ENCODE measurements around the gene CBX1. TPM values are rescaled to one million over a fixed set of nuclear protein-coding genes. Genes with fewer than 3 reads are reported as not detected.

The CBX1 gene
- total and polyA plus RNA-seq, 10 of the 15 experiments (the other 5 are each of a cell fraction or from before 2014, with no cell fraction given) = 11.8 to 99.2 (median 43.5) TPM

GRCh38 chr17:48054238-48055185 is 46.8 kb downstream of the CBX1 start (continued):
- TF ChIP-seq POLR2AphosphoS2 (IDR thresholded peaks at IDR 0.05; ENCODE audit: low read depth, low read length) = no peak
- no peak for TF ChIP-seq BCL11A (IDR thresholded peaks at IDR 0.05; ENCODE audit: low read depth, low read length)
- TF ChIP-seq NRF1 (conservative IDR thresholded peaks at IDR 0.05; ENCODE audit: low read depth, low read length) = no peak

GRCh38 chr17:48053758-48054237 is 47.5 kb downstream of the CBX1 start:
- BruUV-seq (replicated peaks) = no TSS peak
- FAIRE-seq (no peak), ATAC-seq (no peak), DNase-seq (ENCODE audit: low read depth, low spot score) (no peak)
- Histone ChIP-seq H2AFZ (ENCODE audit: control insufficient read depth, low read depth, low read length) (no peak overlapping the region), H3K27me3 (replicated peaks in 1 of 2; ENCODE audit: control insufficient read depth in 2 of 2, insufficient read depth in 2 of 2, low read length in 1 of 2) (no peaks in the 10 kb centered on the region), H3K4me2 (ENCODE audit: control insufficient read depth, insufficient read depth) (peak overlapping the region; percentile 78), H3K9ac (ENCODE audit: control insufficient read depth, insufficient read depth, low read length) (no peak overlapping the region; the same call in 1 of the 2 replicates), H3K4me3 (peak overlapping the region; percentile 97; the same call in 1 of the 2 replicates), H3K4me1 (ENCODE audit: control insufficient read depth, insufficient read depth, low read length) (peaks cover 29% of the 10 kb centered on the region), H3K79me2 (ENCODE audit: control insufficient read depth, insufficient read depth, low read length) (peaks cover 88% of the 10 kb centered on the region), H4K20me1 (ENCODE audit: control insufficient read depth, insufficient read depth) (peaks cover 5% of the 10 kb centered on the region; the same call in 1 of the 2 replicates), H3K27ac (ENCODE audit: control insufficient read depth, insufficient read depth) (no peak overlapping the region), H3K9me3 (replicated peaks; ENCODE audit: control insufficient read depth, insufficient read depth, low read length) (no peaks in the 10 kb centered on the region), H3K36me3 (ENCODE audit: control insufficient read depth in 2 of 2, insufficient read depth in 2 of 2, low read length in 1 of 2) (peaks cover 35 to 45% of the 10 kb centered on the region in 2 experiments)
- SMC1A ChIA-PET (ENCODE audit: uncharacterized antibody, unreplicated experiment) = no interaction called here
- CTCF ChIA-PET = interaction anchor here (1.1 to 7.2 kb wide), 9 partner anchors 10 to 83 kb away, joined by 3 to 43 read pairs (median 4); partner anchors contain the start of gene CDK5RAP3
- in situ Hi-C loops (cut with MboI) (no loop called here), intact Hi-C loops (cut with micrococcal nuclease; ENCODE audit: unreplicated experiment) (no loop called here)
- no peak for TF ChIP-seq DPF2 (IDR thresholded peaks at IDR 0.05)
- no peak for TF ChIP-seq IKZF2 (IDR thresholded peaks at IDR 0.05)
- no peak for TF ChIP-seq FOS (IDR thresholded peaks at IDR 0.05; ENCODE audit: borderline replicate concordance, extremely low read depth, insufficient read length)
- TF ChIP-seq NR2C1 (IDR thresholded peaks at IDR 0.05) = no peak
- TF ChIP-seq EGR1 (IDR thresholded peaks at IDR 0.05; ENCODE audit: borderline replicate concordance in 1 of 2, low read depth in 2 of 2, low read length in 2 of 2) = no peak
- TF ChIP-seq BCL11A (IDR thresholded peaks at IDR 0.05; ENCODE audit: low read depth, low read length) = no peak
- no peak for TF ChIP-seq ZNF24 (IDR thresholded peaks at IDR 0.05)
- no peak for TF ChIP-seq ZNF274 (IDR thresholded peaks at IDR 0.05; ENCODE audit: insufficient read depth, insufficient read length)
- TF ChIP-seq SPI1 (IDR thresholded peaks at IDR 0.05; ENCODE audit: borderline replicate concordance, insufficient read depth, low read depth, low read length) = peak; percentile 59; the same call in 1 of the 2 replicates
- TF ChIP-seq KAT2A (conservative IDR thresholded peaks at IDR 0.05; ENCODE audit: control insufficient read depth, low read depth, low read length) = no peak
- TF ChIP-seq MXI1 (IDR thresholded peaks at IDR 0.05; ENCODE audit: low read depth, low read length) = peak; percentile 72; the same call in 1 of the 2 replicates
- RAD21 ChIA-PET (ENCODE audit: unreplicated experiment) = interaction anchor here (0.5 to 5.7 kb wide), 4 partner anchors 28 to 242 kb away, joined by 3 to 32 read pairs (median 4); no protein-coding TSS in a partner anchor
- POLR2A ChIA-PET = interaction anchor here (0.6 to 3.3 kb wide), 4 partner anchors 7 to 1363 kb away, joined by 3 to 18 read pairs (median 8); no protein-coding TSS in a partner anchor
- WGBS (ENCODE audit: insufficient coverage, insufficient replicate concordance, low lambda C conversion rate, missing lambda C conversion rate) = 46% methylated on average over 6 of the region's 6 CpGs
